IMR-90 (cell line): ENCODE results near the gene NR6A1. TPM values are rescaled to one million over a fixed set of nuclear protein-coding genes. Genes with fewer than 3 reads are reported as not detected.

ENCODE experiments used
- ATAC-seq: fragments of 200-7000 bp; cut with Tn5 transposase; 2 replicates; pipeline ENCODE4 v1.9.1; 2020; ENCODE audit warnings: low read depth, mild to moderate bottlenecking, moderate library complexity
- BruUV-seq: library from RNA; stranded (reverse); fragments of 400-500 nt; replicated peaks from 2 replicates; lab custom pipeline; 2021; lab: Mats Ljungman, UMichigan
- CTCF ChIA-PET: fragments of 300-600 bp; formaldehyde crosslinking; extraction: SDS; loops from one replicate; lab custom pipeline; 2021; ENCODE audit warnings: antibody characterized with exemption; lab: Yijun Ruan, JAX
- POLR2A ChIA-PET: fragments of 300-600 bp; sonication (Branson Sonifier 250); formaldehyde crosslinking; loops from one replicate; lab custom pipeline; 2022; ENCODE audit warnings: antibody characterized with exemption; ENCODE audit not compliant: unreplicated experiment; lab: Charles Lee
- DNase-seq: peaks from one replicate; pipeline ENCODE4 v3.0.0; 2013
- H2AFZ ChIP-seq: replicated peaks from 2 replicates; pipeline ENCODE3; 2013; ENCODE audit warnings: low read length, mild to moderate bottlenecking; ENCODE audit not compliant: poor library complexity
- H2AK5ac ChIP-seq: 2 replicates; pipeline ENCODE4 v1.6.1; 2013; ENCODE audit warnings: low read depth, low read length, inconsistent platforms
- H2AK9ac ChIP-seq: replicated peaks from 2 replicates; pipeline ENCODE3; 2013; ENCODE audit warnings: mild to moderate bottlenecking, low read depth, low read length, moderate library complexity; ENCODE audit not compliant: poor library complexity
- H2BK120ac ChIP-seq: 2 replicates; pipeline ENCODE4 v1.6.1; 2013; ENCODE audit warnings: low read depth, low read length, inconsistent platforms
- H2BK15ac ChIP-seq: 3 replicates; pipeline ENCODE4 v1.6.1; 2013; ENCODE audit warnings: low read depth, low read length, inconsistent platforms
- H2BK20ac ChIP-seq: 2 replicates; pipeline ENCODE4 v1.6.1; 2013; ENCODE audit warnings: low read depth, mild to moderate bottlenecking, inconsistent platforms, low read length, moderate library complexity
- H2BK5ac ChIP-seq: 2 replicates; pipeline ENCODE4 v1.6.1; 2013; ENCODE audit warnings: mild to moderate bottlenecking, low read depth, low read length, inconsistent platforms; ENCODE audit not compliant: poor library complexity, severe bottlenecking
- H3K14ac ChIP-seq: replicated peaks from 2 replicates; pipeline ENCODE4 v1.6.1; 2013; ENCODE audit warnings: low read depth, low read length, inconsistent platforms
- H3K18ac ChIP-seq: 2 replicates; pipeline ENCODE4 v1.6.1; 2013; ENCODE audit warnings: low read depth, low read length, control low read depth
- H3K23ac ChIP-seq: 2 replicates; pipeline ENCODE4 v1.6.1; 2013; ENCODE audit warnings: low read depth, low read length, inconsistent platforms
- H3K27ac ChIP-seq: 2 replicates; pipeline ENCODE4 v1.5.1; 2013; ENCODE audit warnings: mild to moderate bottlenecking, control low read depth, low read length; ENCODE audit not compliant: insufficient read depth
- H3K27me3 ChIP-seq: 2 replicates; pipeline ENCODE4 v1.6.1; 2013; ENCODE audit warnings: low read length; ENCODE audit not compliant: control insufficient read depth, insufficient read depth
- H3K36me3 ChIP-seq: 2 replicates; pipeline ENCODE4 v1.6.1; 2013; ENCODE audit warnings: low read length, mixed read lengths; ENCODE audit not compliant: control insufficient read depth, insufficient read depth
- H3K4ac ChIP-seq: 2 replicates; pipeline ENCODE4 v1.6.1; 2013; ENCODE audit warnings: low read depth, low read length, inconsistent platforms
- H3K4me1 ChIP-seq: 2 replicates; pipeline ENCODE4 v1.6.1; 2013; ENCODE audit warnings: low read length, mixed read lengths; ENCODE audit not compliant: control insufficient read depth, insufficient read depth
- H3K4me2 ChIP-seq: 2 replicates; pipeline ENCODE4 v1.6.1; 2013; ENCODE audit warnings: low read depth, mild to moderate bottlenecking, control low read depth, low read length, moderate library complexity
- H3K4me3 ChIP-seq: 2 replicates; pipeline ENCODE4 v1.5.1; 2013; ENCODE audit warnings: low read depth, mild to moderate bottlenecking, control low read depth, low read length, moderate library complexity; ENCODE audit not compliant: insufficient read depth
- H3K56ac ChIP-seq: 2 replicates; pipeline ENCODE4 v1.6.1; 2013; ENCODE audit warnings: low read length, inconsistent platforms; ENCODE audit not compliant: insufficient read depth; ENCODE audit errors: extremely low read depth
- H3K79me1 ChIP-seq, 2 experiments: 2 replicates each; pipeline ENCODE4 v1.6.1; 2013; ENCODE audit warnings: low read length in 2 of 2, inconsistent platforms in 1 of 2, low read depth in 1 of 2
- H3K9ac ChIP-seq: 2 replicates; pipeline ENCODE4 v1.6.1; 2013; ENCODE audit warnings: low read depth, low read length, control low read depth
- H3K9me1 ChIP-seq: 2 replicates; pipeline ENCODE4 v1.6.1; 2013; ENCODE audit warnings: low read length, inconsistent platforms; ENCODE audit not compliant: insufficient read depth
- H3K9me3 ChIP-seq: 2 replicates; pipeline ENCODE4 v1.6.1; 2013; ENCODE audit warnings: low read length; ENCODE audit not compliant: control insufficient read depth, insufficient read depth
- H4K20me1 ChIP-seq: 2 replicates; pipeline ENCODE4 v1.6.1; 2013; ENCODE audit warnings: low read length, inconsistent platforms; ENCODE audit not compliant: insufficient read depth
- H4K5ac ChIP-seq: 2 replicates; pipeline ENCODE4 v1.6.1; 2013; ENCODE audit warnings: mild to moderate bottlenecking, low read depth, low read length, control low read depth
- H4K8ac ChIP-seq, 2 experiments: 2 replicates each; pipeline ENCODE4 v1.6.1; 2013; ENCODE audit warnings: low read depth in 2 of 2, low read length in 2 of 2, control low read depth in 1 of 2, inconsistent platforms in 1 of 2
- H4K91ac ChIP-seq: 2 replicates; pipeline ENCODE4 v1.6.1; 2013; ENCODE audit warnings: low read depth, low read length, inconsistent platforms; ENCODE audit not compliant: insufficient read depth
- CTCF ChIP-seq: conservative IDR thresholded peaks from 2 replicates; pipeline ENCODE4 v1.5.1; 2012; ENCODE audit warnings: mild to moderate bottlenecking, low read depth, low read length, improper control_type of control experiment
- ELK1 ChIP-seq: fragments of 150-350 bp; IDR thresholded peaks from 2 replicates; pipeline ENCODE4 v1.6.1; 2016; ENCODE audit warnings: low read depth, mild to moderate bottlenecking, low read length, moderate library complexity, borderline replicate concordance
- MAFK ChIP-seq: IDR thresholded peaks from 2 replicates; pipeline ENCODE4 v1.6.1; 2012; ENCODE audit warnings: low read depth, low read length, improper control_type of control experiment
- MAZ ChIP-seq: IDR thresholded peaks from 2 replicates; pipeline ENCODE4 v1.6.1; 2012; ENCODE audit warnings: low read depth, mild to moderate bottlenecking, low read length, improper control_type of control experiment, moderate library complexity, borderline replicate concordance
- NFE2L2 ChIP-seq: fragments of 150-350 bp; IDR thresholded peaks from 2 replicates; pipeline ENCODE4 v1.6.1; 2016; ENCODE audit warnings: low read depth, mild to moderate bottlenecking, low read length
- RAD21 ChIP-seq: IDR thresholded peaks from 2 replicates; pipeline ENCODE4 v1.6.1; 2012; ENCODE audit warnings: low read length, improper control_type of control experiment
- SMC3 ChIP-seq: fragments of 150-350 bp; IDR thresholded peaks from 2 replicates; pipeline ENCODE4 v1.6.1; 2016; ENCODE audit warnings: low read depth, mild to moderate bottlenecking, antibody characterized with exemption, low read length, moderate library complexity
- WGBS, 2 experiments: methylation state at CpG; one replicate each; pipeline versions ENCODE4 v1.1.5 to v1.1.7; 2013; ENCODE audit warnings: missing lambda C conversion rate in 2 of 2; ENCODE audit not compliant: insufficient read length in 1 of 2; ENCODE audit errors: extremely low coverage in 2 of 2; 5-methylcytosine and 5-hydroxymethylcytosine counted together
- dilution Hi-C: fragments of 300-500 bp; cut with HindIII; formaldehyde crosslinking; loops from one replicate; pipeline ENCODE4 v1.14.3; 2018; ENCODE audit warnings: low sequenced_read_pairs; ENCODE audit not compliant: unreplicated experiment
- in situ Hi-C: fragments of 300-500 bp; cut with MboI; formaldehyde crosslinking; loops from 3 replicates; pipeline ENCODE4 v1.14.3; 2019; ENCODE audit warnings: low sequenced_read_pairs, inconsistent platforms, mixed read lengths
- intact Hi-C: fragments of 100-400 bp; cut with micrococcal nuclease; formaldehyde crosslinking; loops from 2 replicates; pipeline ENCODE4 v1.10.0; 2022
- polyA plus RNA-seq, 3 experiments: library from polyadenylated mRNA; depleted of rRNA; stranded (reverse); fragments of >200 nt; gene quantifications; 2 replicates each; pipeline ENCODE4 v1.2.3, GENCODE V29; 2012; ENCODE audit warnings: low replicate concordance in 1 of 3
- total RNA-seq: library from RNA; depleted of rRNA; stranded (reverse); fragments of >200 nt; gene quantifications from 2 replicates; pipeline ENCODE4 v1.2.3, GENCODE V29; 2012

Gene NR6A1
- total and polyA plus RNA-seq, 2 of the 4 experiments (the other 2 are of a cell fraction), result 0.14 to 0.36 TPM

GRCh38 chr9:124774129-124774978 is 3.2 kb upstream of the NR6A1 start:
- Histone ChIP-seq H2AK9ac (peak overlapping the region; percentile 0), H3K4ac (no peak overlapping the region), H4K8ac (no peak overlapping the region), H4K5ac (no peak overlapping the region), H3K18ac (no peak overlapping the region), H2BK120ac (no peak overlapping the region), H3K9ac (no peak overlapping the region), H3K79me1 (no peaks in the 10 kb centered on the region), H4K91ac (no peak overlapping the region; the same call in 1 of the 2 replicates), H2BK5ac (no peak overlapping the region), H3K9me1 (no peaks in the 10 kb centered on the region), H3K14ac (no peak overlapping the region), H3K27ac (no peak overlapping the region), H2AFZ (peak overlapping the region; percentile 1), H2BK15ac (no peak overlapping the region), H3K4me3 (no peak overlapping the region), H3K9me3 (no peaks in the 10 kb centered on the region), H3K56ac (no peak overlapping the region), H3K4me2 (no peak overlapping the region), H2BK20ac (peak overlapping the region; percentile 21; the same call in 1 of the 2 replicates), H3K27me3 (peaks cover 17% of the 10 kb centered on the region), H4K20me1 (peaks cover 8% of the 10 kb centered on the region), H3K4me1 (peaks cover 11% of the 10 kb centered on the region), H2AK5ac (peak overlapping the region; percentile 51; the same call in 1 of the 2 replicates), H3K23ac (no peak overlapping the region), H3K36me3 (no peaks in the 10 kb centered on the region)
- ATAC-seq (peak; percentile 11; the same call in 1 of the 2 replicates), DNase-seq (peak; percentile 73)
- CTCF ChIA-PET, result interaction anchor here (0.6 to 9.5 kb wide), 4 partner anchors 23 to 119 kb away, joined by 3 to 165 read pairs (median 6); partner anchors contain the start of gene WDR38
- POLR2A ChIA-PET, result no interaction called here
- intact Hi-C loops (loop anchor here (1.0 to 2.0 kb wide), 6 partner anchors 38 to 600 kb away; partner anchors contain the start of genes SCAI and WDR38), dilution Hi-C loops (no loop called here), in situ Hi-C loops (loop anchor here (5.0 to 10.0 kb wide), 3 partner anchors 78 to 598 kb away; partner anchors contain the start of genes SCAI and WDR38)
- 60% methylated on average over 5 of the region's 15 CpGs; no CpG with 5 or more reads in 1 of the 2 experiments for WGBS, 2 experiments
- no TSS peak for BruUV-seq
- TF ChIP-seq CTCF, result peak; percentile 89
- TF ChIP-seq SMC3, result peak; percentile 97
- TF ChIP-seq MAZ, result no peak
- TF ChIP-seq MAFK, result no peak
- peak; percentile 90 for TF ChIP-seq RAD21
- no peak for TF ChIP-seq NFE2L2
- no peak for TF ChIP-seq ELK1
